SIG-M5 (cell line): ENCODE results near the gene FZD1.
"Not testable (repeated sequence)": the region's sequence is repeated elsewhere in the genome, so short reads cannot be mapped to it uniquely, and the experiment has no call there.

Experiments used
- DNase-seq: peaks from one replicate; lab custom pipeline; 2025; lab: John Stamatoyannopoulos, UW

The FZD1 gene

DNA sequence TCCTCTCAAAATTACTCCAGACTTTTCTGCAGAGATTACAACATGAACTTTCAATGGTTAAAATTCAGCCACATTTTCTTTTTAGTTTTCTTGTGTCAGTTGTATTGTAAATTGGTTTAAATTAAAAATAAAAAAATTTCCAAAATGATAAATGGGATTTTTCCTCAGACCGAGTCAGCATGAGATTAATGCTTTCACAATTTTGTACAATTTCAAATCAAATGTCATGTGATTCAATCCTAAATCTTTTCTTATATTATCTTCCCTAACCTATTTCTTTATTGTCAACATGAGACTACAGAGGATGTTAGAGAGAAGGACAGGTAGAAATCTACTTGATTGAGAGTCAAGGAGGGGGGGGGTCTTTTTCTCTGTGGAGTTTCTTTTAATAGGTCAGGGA lies 33.7 kb downstream of the FZD1 start:
- no peak for DNase-seq

DNA sequence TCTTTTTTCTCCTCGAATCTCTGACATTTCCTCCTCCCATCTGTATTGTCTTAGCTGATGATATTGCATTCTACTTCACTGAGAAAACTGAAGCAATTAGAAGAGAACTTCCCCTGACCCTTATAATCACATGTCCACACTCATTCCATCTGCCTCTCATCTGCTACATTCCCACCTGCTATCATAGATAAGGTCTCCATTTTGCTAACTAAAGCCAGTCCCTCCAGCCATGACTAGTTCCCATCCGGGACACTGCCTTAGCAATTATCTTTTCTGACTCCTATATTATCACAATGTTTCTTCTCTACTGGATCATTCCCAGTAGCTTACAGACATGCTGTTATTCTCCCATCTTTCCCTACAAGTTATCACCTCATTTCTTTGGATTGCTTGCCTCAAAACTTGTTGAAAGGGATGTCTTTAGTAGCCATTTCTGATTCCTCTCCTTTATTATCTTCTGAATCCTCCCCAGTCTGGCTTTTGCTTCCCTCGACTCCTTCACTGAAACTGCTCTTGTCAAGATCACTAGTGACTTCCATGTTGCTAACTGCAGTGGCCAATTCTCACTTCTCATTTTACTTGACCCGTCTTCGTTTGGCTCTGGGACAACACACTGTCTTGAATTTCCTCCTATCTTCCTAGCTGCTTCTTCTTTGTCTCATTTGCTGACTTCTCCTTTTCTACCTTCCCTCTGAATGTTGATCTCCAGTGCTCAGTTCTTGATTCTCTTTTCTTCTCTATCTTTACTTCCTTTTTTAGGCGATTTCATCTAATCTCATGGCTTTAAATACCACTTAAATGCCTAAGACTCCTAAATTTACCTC lies 35.9 kb downstream of the FZD1 start:
- peak; percentile 68 for DNase-seq

- no peak for DNase-seq
Measured at GRCh38 chr7:91302794-91303193, 38.6 kb downstream of the FZD1 start.

DNA sequence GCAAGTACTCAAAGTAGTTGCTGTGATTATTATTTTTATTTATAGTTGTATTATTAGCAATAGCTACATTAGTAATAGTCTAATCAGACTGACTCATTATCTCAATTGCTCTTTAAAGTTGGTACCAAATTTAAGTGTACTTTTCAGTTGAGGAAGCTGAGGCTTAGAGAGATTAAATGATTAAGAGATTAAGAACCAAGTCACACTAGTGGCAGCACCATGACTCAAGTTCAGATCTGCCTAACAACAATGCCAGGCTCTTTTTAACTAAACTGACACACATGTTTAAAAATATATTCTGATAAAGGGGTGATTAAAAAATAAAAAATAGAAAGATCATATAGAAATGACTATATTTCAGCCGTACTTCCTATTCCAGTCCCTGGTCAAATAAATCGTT lies 42.0 kb downstream of the FZD1 start:
- DNase-seq, result no peak

- no peak for DNase-seq
Measured at GRCh38 chr7:91307467-91307866, 43.2 kb downstream of the FZD1 start.

GRCh38 chr7:91308191-91308590 lies 44.0 kb downstream of the FZD1 start:
- DNase-seq, result not testable (repeated sequence)

- no peak for DNase-seq
Measured at GRCh38 chr7:91310830-91311460, 46.7 kb downstream of the FZD1 start.

GRCh38 chr7:91311839-91312238 lies 47.6 kb downstream of the FZD1 start:
- no peak for DNase-seq

DNA sequence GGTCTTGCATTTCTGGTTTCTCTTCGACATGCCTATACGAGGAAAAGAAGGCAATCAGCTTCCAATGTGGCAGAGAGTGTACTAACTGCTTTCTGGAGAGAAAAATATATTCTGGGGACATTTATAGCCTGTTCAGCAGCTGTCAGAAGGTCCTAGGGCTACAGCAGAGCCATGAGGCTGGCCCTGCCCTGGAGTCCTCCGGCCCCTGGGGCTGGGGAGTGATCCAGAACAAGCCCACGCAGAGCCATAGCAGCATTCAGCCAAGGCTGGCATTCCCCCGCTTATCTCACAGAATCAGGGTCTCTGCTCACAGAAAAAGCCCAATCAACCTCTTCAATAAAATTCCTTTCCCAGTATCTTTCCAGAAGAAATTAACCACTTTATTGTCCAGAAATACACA lies 48.9 kb downstream of the FZD1 start:
- DNase-seq, result no peak

DNA sequence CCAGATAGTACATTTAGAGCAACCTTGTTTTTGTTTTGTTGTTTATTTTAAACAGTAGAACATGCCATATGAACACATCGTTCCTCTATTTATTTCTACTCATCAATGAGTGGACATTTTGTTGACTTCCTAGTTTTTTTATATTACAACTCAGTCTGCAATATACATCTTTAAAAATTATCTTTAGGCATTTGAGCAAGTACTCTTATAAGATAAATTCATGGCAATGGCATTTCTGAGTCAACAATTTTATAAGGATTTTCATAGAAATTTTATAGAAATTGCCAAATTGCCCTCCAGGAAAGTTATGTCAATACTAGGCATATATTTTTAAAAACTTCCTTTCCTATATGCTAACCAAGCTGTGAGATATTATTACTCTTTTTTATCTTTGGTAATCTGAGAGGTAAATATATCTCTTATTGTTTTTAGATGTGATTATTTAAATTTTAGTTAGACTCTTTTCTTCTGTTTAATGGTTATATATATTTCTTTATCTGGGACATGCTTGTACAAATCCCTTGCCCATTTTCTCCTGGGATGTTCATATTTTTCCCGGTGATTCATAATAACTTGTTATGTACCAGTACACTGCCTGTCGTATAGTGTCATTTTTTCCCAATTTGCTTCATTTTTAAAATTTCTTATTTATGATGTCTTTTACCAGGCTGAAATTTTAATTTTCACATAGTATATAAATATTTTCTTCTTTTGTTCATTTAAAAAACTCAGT lies 50.5 kb downstream of the FZD1 start:
- DNase-seq, result no peak

DNA sequence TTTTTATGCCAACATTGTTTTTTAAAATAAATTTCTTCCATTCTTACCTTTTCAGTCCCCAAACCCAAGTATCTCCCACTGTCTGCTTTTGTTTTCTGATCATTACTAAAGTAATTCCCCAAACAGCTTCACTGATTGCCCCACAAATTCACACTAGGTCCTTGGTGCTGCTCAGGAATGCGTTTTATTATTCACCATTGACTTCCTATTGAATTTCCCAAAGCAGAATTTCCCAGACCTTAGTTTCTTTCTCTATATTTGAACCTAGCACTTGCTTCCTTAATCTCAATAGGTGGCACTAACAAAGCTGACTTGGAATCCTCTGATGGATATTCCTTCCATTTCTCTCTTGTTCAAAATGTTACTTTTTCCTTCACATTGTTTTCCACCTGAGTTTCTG lies 52.2 kb downstream of the FZD1 start:
- no peak for DNase-seq

DNA sequence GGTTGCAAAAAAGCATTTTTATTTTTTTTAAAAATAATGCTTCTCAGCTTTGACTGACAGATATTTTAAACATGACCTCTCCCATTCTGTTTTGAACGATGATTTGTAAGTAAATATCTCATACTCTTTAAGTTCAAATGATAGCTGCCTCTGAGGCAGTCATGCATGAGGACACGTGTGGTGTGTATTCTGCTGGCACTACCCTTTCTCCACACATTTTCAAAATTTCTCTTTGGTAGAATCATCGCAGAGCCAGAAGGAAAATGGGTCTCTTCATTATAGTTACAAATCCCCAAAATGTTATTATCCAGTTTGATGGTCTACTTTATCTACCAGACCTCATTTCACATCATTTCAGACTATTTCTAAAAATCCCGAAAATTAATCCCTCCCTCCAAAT lies 55.1 kb downstream of the FZD1 start:
- no peak for DNase-seq

- no peak for DNase-seq
Measured at GRCh38 chr7:91320366-91321078, 56.3 kb downstream of the FZD1 start.
